HAP-1 (cell line): ENCODE data around the gene SLC8A1.
A peak's percentile ranks its signal among the peaks of the same experiment; 100 is the strongest.

Experiments
- DNase-seq, 2 experiments: peaks; one replicate each; pipeline ENCODE4 v3.0.0-alpha.2; 2016 to 2020; ENCODE audit warnings: low spot score in 2 of 2
- H3K27me3 ChIP-seq: fragments of 250-450 bp; sonication (Bioruptor Pico); 2 replicates; pipeline ENCODE4 v1.5.1; 2020; ENCODE audit warnings: low read depth, mild to moderate bottlenecking, moderate library complexity
- H3K36me3 ChIP-seq: fragments of 250-450 bp; sonication (Bioruptor Pico); replicated peaks from 2 replicates; pipeline ENCODE4 v1.5.1; 2020; ENCODE audit warnings: mild to moderate bottlenecking
- H3K4me1 ChIP-seq: fragments of 250-450 bp; sonication (Bioruptor Pico); 2 replicates; pipeline ENCODE4 v1.5.1; 2020; ENCODE audit warnings: mild to moderate bottlenecking
- H3K4me3 ChIP-seq: fragments of 250-450 bp; sonication (Bioruptor Pico); 2 replicates; pipeline ENCODE4 v1.5.1; 2020; ENCODE audit warnings: mild to moderate bottlenecking, moderate library complexity
- H3K9me3 ChIP-seq: fragments of 250-450 bp; sonication (Bioruptor Pico); 2 replicates; pipeline ENCODE4 v1.5.1; 2020; ENCODE audit warnings: mild to moderate bottlenecking, moderate library complexity
- in situ Hi-C: fragments of 300-500 bp; cut with MboI; formaldehyde crosslinking; loops from 3 replicates; pipeline ENCODE4 v1.14.3; 2020; ENCODE audit warnings: low sequenced_read_pairs, inconsistent platforms, mixed read lengths

The SLC8A1 gene

DNA sequence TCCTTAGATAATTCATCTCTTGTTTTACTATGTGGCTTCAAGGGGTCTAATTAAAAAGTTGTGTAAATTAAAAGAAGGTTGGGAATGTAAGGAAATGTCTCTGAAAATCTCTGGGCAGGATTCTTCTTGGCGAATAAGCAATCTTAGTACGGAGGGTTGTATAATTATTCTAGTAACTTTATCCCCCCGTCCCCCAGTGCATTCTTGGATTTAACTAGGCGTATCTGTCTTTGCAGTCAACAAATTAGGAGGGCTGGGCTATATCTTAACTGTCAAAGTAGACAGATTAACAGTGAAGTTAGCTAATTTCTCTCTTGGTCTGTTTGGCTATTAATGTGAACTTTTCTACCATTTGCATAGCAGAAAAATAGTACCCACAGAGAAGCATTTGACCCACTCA lies 343.0 kb downstream of the SLC8A1 start:
- no peak for DNase-seq
- no peaks in the 10 kb centered on the region for H3K9me3 ChIP-seq

DNA sequence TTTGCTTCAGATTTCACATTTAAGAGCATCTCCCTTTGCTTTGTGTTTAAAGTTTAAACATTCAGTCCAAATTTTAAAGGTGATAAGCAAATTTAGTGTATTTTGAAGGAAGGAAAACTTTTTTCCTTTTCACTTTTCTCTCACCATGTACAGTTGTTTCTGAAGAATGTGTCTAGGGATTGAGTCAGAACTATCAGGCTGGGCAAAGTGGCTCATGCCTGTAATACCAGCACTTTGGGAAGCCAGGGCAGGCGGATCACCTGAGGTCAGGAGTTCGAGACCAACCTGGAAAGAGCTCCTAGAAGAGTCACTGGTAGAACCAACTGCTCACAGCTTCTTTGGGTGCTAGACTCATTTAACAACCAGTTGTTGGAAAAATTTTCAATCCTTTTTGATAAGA lies 345.8 kb downstream of the SLC8A1 start:
- Histone ChIP-seq H3K4me3 (no peak overlapping the region), H3K4me1 (peaks cover 24% of the 10 kb centered on the region), H3K27me3 (no peaks in the 10 kb centered on the region), H3K36me3 (no peaks in the 10 kb centered on the region), H3K9me3 (no peaks in the 10 kb centered on the region)
- DNase-seq, result no peak
- in situ Hi-C loops, result no loop called here

More for the DNA sequence above, 343.0 kb downstream of the SLC8A1 start:
- H3K27me3 ChIP-seq, result no peaks in the 10 kb centered on the region
- in situ Hi-C loops, result no loop called here
- H3K4me1 ChIP-seq, result peaks cover 11% of the 10 kb centered on the region
- H3K36me3 ChIP-seq, result no peaks in the 10 kb centered on the region
- H3K4me3 ChIP-seq, result no peak overlapping the region

DNA sequence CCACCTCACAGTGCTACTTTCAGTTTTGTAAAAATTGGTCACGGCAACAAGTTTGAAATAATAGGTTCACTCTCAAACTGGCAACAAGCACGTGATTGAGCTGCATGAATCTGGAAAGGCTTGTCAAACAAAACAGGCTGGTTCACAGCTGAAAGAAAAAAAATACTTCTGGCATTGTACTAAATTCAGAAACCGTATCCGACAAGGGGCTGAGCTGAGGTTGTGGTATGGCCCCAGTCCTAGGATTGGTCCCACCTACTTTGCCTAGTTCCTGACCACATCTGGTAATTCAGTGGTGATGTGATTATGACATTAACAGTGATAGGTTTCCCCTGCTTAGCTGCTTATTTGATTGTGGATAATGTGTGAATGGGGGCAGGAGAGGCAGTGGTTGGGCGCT lies 346.3 kb downstream of the SLC8A1 start:
- Histone ChIP-seq H3K27me3 (no peaks in the 10 kb centered on the region), H3K4me3 (no peak overlapping the region), H3K9me3 (no peaks in the 10 kb centered on the region), H3K36me3 (no peaks in the 10 kb centered on the region), H3K4me1 (peaks cover 28% of the 10 kb centered on the region)
- in situ Hi-C loops, result no loop called here
- no peak for DNase-seq

DNA sequence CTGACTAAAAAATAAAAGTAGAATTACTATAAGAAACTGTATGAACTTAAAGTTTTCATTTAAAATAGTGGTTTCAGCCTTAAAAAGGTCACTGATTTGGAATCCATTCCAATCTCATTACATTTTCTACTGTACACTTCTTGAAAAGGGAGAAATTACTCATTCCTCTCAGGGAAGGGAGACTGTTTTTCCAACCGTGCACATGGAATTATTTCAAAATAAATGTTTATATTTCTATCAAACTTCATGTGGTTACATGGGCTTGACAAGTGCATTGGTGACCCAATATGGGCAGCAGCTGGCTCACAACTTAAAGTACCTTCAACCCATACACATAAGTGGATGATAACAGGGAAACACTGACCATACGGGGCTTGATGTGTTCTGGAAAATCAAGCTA lies 348.3 kb downstream of the SLC8A1 start:
- peaks cover 34% of the 10 kb centered on the region for H3K4me1 ChIP-seq
- no peak for DNase-seq

DNA sequence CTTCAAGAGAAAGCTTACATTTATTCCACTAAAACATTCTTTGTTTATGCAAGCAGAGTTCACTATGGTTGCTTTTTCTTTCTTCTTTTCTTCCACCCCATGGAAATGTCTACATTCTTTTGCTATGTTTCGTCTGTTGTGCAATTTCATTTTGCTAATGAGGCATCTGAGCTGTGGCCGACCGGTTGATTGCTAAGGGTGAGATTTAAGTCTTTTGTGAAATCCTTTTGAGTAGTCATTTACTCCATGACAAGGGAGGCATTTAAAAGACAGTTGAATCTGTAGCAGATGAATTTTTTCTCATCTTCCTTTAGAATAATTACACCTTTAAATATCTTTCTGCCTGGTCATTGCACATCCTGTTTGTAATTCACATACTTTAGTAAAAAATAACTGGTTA lies 348.7 kb downstream of the SLC8A1 start:
- in situ Hi-C loops, result no loop called here
- peaks cover 34% of the 10 kb centered on the region for H3K4me1 ChIP-seq
- no peaks in the 10 kb centered on the region for H3K36me3 ChIP-seq
- H3K9me3 ChIP-seq, result no peaks in the 10 kb centered on the region
- DNase-seq, result peak; percentile 57 to 81
- no peaks in the 10 kb centered on the region for H3K27me3 ChIP-seq
- H3K4me3 ChIP-seq, result no peak overlapping the region

More for the DNA sequence above, 348.3 kb downstream of the SLC8A1 start:
- in situ Hi-C loops, result no loop called here
- Histone ChIP-seq H3K9me3 (no peaks in the 10 kb centered on the region), H3K4me3 (no peak overlapping the region), H3K27me3 (no peaks in the 10 kb centered on the region), H3K36me3 (no peaks in the 10 kb centered on the region)

DNA sequence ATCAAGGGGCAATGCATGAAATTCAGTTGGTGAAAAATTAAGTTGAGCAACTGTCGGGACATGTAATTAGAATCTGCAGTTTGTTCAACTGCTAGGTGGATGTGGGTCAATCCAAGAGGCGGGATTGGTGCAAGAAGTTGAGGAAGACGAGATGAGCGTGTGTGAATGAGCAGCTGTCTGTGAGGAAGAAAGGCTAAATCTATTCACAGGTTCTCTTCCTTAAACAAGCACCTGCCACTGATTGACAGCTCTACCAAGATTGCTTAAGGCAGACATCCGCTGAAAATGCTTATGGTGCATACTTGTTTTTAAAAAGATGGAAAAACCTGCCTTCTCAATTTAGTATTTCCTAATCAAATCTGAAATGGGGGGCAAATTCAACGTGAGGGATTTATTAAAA lies 349.4 kb downstream of the SLC8A1 start:
- Histone ChIP-seq H3K27me3 (no peaks in the 10 kb centered on the region), H3K36me3 (no peaks in the 10 kb centered on the region), H3K4me1 (peaks cover 34% of the 10 kb centered on the region), H3K4me3 (no peak overlapping the region), H3K9me3 (no peaks in the 10 kb centered on the region)
- in situ Hi-C loops, result no loop called here
- DNase-seq, result peak; percentile 5 to 11

DNA sequence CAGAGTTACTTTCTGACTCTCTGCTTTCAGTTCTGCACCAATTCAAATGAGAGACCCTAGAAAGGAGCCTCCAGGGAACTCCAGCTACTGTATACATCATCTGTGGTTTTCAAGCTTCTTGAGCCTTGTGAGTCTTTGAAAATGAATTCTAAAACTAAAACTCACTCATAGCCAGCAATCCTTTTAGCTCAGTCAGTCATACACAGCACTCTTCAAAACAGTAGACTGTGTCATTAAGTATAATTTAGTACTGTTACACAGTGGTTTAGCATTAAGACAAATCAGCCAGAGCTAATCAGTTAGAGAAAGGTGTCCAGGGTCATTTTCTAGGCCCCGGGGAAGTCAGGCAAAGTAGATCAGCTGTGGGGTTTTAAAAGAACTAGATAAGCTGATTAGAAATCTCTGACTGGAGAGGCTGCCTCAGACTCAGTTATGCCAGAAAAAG lies 350.7 kb downstream of the SLC8A1 start:
- peak; percentile 32 to 41 for DNase-seq
- no peak overlapping the region for H3K4me3 ChIP-seq
- H3K9me3 ChIP-seq, result no peaks in the 10 kb centered on the region
- H3K4me1 ChIP-seq, result peaks cover 34% of the 10 kb centered on the region
- H3K27me3 ChIP-seq, result no peaks in the 10 kb centered on the region
- in situ Hi-C loops, result no loop called here
- no peaks in the 10 kb centered on the region for H3K36me3 ChIP-seq

DNA sequence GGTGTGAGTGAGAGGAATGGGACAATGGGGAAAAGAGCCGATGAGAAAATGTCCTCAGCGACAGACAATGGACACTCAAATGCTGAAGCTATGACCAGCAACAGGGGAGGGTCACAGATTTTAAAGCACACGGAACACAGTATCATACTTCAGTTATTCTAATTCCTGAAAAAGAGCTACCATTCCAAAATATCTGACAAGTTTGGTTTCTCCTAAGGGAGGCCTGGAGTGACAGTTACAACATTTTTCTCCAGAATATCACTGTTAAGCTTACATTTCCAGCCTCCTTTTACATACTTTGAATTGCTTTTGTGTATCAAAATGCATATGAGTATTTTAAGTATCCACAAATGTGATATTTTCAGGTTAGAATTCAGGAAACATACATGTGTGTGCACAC lies 351.2 kb downstream of the SLC8A1 start:
- Histone ChIP-seq H3K9me3 (no peaks in the 10 kb centered on the region), H3K4me1 (peaks cover 34% of the 10 kb centered on the region), H3K36me3 (no peaks in the 10 kb centered on the region), H3K4me3 (no peak overlapping the region), H3K27me3 (no peaks in the 10 kb centered on the region)
- in situ Hi-C loops, result no loop called here
- DNase-seq, result no peak

DNA sequence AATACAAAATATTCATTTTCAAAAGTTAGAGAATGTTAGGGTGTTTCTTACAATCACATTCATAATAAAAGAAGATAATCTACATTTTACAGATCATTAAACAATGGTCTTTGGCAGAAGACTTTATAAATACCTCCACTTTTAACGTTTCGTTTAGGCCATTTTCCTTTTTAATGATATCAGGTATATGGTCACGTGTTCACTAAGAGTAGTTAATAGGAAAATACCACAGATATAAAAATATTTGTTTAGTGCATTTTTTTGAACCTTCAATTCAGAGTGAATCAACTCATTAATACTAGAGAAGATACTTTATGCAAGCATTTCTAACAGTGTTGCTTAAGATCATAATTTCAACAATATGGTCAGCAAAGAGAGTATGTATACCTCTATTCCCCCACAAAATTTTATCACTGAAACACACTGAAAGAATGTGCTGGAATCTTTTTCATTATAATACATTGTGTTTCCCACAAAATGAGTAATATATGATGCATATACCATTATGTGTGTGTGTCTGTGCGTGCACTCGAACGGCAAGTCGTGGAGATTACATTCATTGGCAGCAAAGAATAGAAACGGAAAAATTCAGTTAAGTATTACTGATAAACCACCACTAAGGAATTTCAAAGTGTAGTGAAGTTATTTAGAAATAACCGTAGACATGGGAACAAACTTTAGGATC lies 353.0 kb downstream of the SLC8A1 start:
- Histone ChIP-seq H3K27me3 (no peaks in the 10 kb centered on the region), H3K4me1 (peaks cover 34% of the 10 kb centered on the region), H3K36me3 (no peaks in the 10 kb centered on the region), H3K4me3 (no peak overlapping the region), H3K9me3 (no peaks in the 10 kb centered on the region)
- DNase-seq, result no peak
- in situ Hi-C loops, result no loop called here

DNA sequence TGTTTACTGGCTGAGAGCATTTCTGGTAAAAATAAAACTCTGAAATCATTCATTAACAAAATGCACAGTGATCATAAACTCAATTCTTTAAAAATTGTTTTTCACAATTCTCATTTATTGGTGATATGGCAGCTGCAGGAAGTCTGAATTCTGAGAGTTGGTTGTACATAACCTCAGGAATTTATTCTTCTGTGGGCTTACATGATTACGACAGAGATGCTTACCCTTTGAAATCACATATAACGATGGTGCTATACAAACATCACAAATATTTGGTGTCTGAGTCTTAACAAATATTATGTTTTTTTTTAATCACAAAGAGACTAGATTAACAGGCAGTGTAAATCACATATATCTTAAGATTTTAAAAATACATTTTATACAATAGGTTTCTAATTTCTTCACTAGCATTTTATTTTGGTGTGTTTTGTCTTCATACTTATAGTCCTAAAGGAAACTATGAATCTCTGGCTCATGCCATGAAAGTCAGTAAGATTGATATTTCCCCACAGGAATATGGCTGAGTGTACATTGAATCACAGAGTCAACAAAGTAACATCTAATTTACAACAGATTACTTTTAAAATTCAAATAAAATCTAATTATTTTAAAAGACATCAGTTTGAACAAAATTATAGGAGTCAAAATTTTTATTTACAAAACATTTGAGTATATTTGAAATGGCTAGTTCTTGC lies 354.1 kb downstream of the SLC8A1 start:
- no peak for DNase-seq
- Histone ChIP-seq H3K4me3 (no peak overlapping the region), H3K27me3 (no peaks in the 10 kb centered on the region), H3K9me3 (no peaks in the 10 kb centered on the region), H3K4me1 (peaks cover 28% of the 10 kb centered on the region), H3K36me3 (no peaks in the 10 kb centered on the region)
- in situ Hi-C loops, result no loop called here

DNA sequence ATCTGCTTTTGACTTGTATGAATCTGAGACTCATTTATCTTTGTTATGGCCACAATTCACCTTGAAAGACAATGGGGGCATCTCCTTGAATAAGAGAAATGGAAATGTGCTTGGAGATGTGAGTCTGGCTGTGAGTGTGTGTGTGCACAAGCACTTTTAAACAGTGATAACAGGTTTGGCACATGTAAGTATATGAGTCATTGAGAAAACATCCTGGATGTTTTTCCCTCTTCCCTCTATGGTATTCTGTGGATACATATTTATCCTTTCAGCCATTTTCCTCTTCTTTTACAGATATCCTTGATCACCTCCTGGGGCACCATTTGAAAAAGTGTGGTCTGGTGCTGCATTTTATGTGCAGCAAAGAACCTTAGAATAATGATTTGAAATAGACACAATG lies 355.5 kb downstream of the SLC8A1 start:
- in situ Hi-C loops, result no loop called here
- H3K4me3 ChIP-seq, result no peak overlapping the region
- H3K27me3 ChIP-seq, result no peaks in the 10 kb centered on the region
- H3K4me1 ChIP-seq, result peaks cover 13% of the 10 kb centered on the region
- H3K36me3 ChIP-seq, result no peaks in the 10 kb centered on the region
- no peak for DNase-seq
- no peaks in the 10 kb centered on the region for H3K9me3 ChIP-seq

DNA sequence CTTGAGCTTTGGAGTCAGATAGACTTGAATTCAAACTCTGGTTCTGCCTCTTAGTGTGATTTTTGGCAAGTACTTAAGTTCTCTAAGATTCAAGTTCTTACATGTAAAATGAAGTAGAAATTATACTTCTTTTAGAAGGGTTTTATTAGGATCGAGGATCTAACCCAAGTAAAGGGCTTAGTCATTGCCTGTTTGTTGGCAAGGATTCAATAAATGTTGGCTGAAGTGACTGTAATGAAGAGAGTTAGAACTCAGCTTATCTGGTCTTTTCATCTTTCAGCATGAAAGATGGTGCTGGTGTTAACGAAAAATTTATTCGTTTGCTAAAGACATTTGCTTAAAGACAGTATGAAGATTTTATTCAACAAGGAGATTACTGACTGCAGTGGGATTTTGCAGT lies 356.9 kb downstream of the SLC8A1 start:
- H3K4me1 ChIP-seq, result peaks cover 2% of the 10 kb centered on the region
- in situ Hi-C loops, result no loop called here
- no peak for DNase-seq
- H3K27me3 ChIP-seq, result no peaks in the 10 kb centered on the region
- H3K9me3 ChIP-seq, result no peaks in the 10 kb centered on the region
- H3K4me3 ChIP-seq, result no peak overlapping the region
- no peaks in the 10 kb centered on the region for H3K36me3 ChIP-seq

DNA sequence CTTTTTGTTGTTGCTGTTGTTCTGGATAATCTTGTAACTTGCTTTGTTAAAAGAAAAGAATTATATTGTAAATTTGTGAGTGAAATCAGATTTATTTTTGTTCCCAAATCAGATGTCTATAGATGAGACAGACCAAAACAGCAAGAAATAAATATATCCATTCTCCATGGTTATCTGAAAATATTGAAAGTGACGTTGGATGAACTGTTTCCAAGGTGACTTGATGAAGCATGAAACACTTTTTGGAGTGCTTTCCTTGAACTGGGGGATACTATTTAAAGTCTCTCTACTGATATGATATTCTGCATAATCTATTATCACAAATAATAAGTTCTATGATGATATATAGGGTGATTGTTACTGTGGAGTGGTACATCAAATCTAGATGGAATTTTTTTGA lies 357.4 kb downstream of the SLC8A1 start:
- no peaks in the 10 kb centered on the region for H3K27me3 ChIP-seq
- in situ Hi-C loops, result no loop called here
- DNase-seq, result no peak
- no peaks in the 10 kb centered on the region; the same call in none of the 2 replicates for H3K4me1 ChIP-seq
- H3K36me3 ChIP-seq, result no peaks in the 10 kb centered on the region
- H3K4me3 ChIP-seq, result no peak overlapping the region
- H3K9me3 ChIP-seq, result no peaks in the 10 kb centered on the region

DNA sequence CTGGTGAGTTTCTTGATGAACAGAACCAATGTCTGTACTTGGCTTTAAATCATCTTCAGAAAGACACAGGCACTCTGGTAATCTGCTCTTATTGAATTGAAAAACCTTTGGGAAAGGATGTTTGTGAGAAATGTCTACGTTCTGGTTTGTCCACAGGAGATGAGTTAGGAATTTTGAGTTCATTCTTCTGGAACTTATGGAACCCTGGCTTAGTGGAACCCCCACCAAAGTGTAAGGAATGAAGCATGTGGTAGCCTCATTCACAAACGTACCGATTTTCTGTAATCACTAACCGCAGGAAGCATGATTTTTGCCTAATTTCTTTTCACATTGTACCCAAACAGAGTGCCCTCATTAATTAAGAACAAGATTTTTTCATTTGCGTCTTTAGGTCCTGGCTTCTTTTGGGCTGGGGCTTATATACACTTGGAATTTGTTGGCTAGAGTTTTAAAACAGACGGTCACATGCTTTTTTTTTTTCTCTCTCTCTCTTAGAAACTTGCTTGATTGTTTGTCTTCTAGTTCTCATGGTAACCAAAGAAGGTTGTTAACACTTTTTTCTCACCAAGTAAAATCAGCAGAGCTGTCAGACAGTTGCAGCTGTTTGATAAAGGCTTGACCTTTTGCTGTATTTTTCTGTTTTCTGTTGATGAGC lies 358.7 kb downstream of the SLC8A1 start:
- in situ Hi-C loops, result no loop called here
- H3K27me3 ChIP-seq, result no peaks in the 10 kb centered on the region
- no peaks in the 10 kb centered on the region for H3K36me3 ChIP-seq
- DNase-seq, result no peak
- H3K4me1 ChIP-seq, result no peaks in the 10 kb centered on the region; the same call in none of the 2 replicates
- H3K9me3 ChIP-seq, result no peaks in the 10 kb centered on the region
- no peak overlapping the region for H3K4me3 ChIP-seq
